ENCODE results near the gene GNAO1.

Gene GNAO1

DNA sequence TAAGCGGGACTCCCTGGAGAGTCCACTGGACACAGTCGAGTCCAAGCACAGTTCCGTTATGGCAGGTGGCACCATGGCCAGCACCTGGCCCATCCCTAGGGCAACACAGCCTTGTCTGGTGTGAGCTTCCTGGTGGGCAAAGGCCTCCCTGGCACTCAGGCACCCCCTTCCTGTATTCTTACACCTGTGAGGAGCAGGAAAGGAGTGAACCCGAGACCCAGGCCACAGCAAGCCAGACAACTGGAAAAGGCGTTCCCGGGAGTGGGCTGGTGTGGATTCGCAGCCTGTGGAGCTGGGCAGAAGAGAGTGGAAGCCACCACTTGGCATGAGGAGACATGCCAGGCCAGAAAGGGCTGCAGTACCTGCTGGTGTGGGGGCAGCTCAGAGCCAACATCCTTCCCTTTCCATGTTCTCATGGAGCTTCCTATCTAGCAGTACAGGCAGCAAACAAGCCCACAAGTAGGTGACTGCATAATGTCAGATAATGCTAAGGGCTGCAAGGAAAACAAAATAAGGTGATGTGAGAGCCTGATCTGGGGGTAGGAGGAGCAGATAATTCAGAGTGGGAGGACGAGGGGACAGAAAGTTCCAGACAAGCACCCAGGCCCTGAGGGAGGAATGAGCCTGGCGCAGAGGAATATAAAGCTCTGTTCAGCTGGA lies 87.0 kb downstream of the GNAO1 start:
- Histone ChIP-seq H3K4me3 (replicated peaks; ENCODE audit: insufficient read depth, low read length) (no peak overlapping the region), H3K27ac (replicated peaks) (no peak overlapping the region), H3K27me3 (ENCODE audit: insufficient read depth, poor library complexity, severe bottlenecking) (no peaks in the 10 kb centered on the region)
- no peak for TF ChIP-seq POLR2AphosphoS5 (IDR thresholded peaks at IDR 0.05; ENCODE audit: low read depth)
- TF ChIP-seq GABPA (IDR thresholded peaks at IDR 0.05; ENCODE audit: low read depth) = no peak
- TF ChIP-seq, protein P1, sequence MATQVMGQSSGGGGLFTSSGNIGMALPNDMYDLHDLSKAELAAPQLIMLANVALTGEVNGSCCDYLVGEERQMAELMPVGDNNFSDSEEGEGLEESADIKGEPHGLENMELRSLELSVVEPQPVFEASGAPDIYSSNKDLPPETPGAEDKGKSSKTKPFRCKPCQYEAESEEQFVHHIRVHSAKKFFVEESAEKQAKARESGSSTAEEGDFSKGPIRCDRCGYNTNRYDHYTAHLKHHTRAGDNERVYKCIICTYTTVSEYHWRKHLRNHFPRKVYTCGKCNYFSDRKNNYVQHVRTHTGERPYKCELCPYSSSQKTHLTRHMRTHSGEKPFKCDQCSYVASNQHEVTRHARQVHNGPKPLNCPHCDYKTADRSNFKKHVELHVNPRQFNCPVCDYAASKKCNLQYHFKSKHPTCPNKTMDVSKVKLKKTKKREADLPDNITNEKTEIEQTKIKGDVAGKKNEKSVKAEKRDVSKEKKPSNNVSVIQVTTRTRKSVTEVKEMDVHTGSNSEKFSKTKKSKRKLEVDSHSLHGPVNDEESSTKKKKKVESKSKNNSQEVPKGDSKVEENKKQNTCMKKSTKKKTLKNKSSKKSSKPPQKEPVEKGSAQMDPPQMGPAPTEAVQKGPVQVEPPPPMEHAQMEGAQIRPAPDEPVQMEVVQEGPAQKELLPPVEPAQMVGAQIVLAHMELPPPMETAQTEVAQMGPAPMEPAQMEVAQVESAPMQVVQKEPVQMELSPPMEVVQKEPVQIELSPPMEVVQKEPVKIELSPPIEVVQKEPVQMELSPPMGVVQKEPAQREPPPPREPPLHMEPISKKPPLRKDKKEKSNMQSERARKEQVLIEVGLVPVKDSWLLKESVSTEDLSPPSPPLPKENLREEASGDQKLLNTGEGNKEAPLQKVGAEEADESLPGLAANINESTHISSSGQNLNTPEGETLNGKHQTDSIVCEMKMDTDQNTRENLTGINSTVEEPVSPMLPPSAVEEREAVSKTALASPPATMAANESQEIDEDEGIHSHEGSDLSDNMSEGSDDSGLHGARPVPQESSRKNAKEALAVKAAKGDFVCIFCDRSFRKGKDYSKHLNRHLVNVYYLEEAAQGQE (IDR thresholded peaks at IDR 0.05; ENCODE audit: insufficient replicate concordance, low read depth) = no peak
- TF ChIP-seq, protein P2, sequence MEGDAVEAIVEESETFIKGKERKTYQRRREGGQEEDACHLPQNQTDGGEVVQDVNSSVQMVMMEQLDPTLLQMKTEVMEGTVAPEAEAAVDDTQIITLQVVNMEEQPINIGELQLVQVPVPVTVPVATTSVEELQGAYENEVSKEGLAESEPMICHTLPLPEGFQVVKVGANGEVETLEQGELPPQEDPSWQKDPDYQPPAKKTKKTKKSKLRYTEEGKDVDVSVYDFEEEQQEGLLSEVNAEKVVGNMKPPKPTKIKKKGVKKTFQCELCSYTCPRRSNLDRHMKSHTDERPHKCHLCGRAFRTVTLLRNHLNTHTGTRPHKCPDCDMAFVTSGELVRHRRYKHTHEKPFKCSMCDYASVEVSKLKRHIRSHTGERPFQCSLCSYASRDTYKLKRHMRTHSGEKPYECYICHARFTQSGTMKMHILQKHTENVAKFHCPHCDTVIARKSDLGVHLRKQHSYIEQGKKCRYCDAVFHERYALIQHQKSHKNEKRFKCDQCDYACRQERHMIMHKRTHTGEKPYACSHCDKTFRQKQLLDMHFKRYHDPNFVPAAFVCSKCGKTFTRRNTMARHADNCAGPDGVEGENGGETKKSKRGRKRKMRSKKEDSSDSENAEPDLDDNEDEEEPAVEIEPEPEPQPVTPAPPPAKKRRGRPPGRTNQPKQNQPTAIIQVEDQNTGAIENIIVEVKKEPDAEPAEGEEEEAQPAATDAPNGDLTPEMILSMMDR (IDR thresholded peaks at IDR 0.05; ENCODE audit: insufficient read depth, low read length) = no peak
- TF ChIP-seq SPI1 (IDR thresholded peaks at IDR 0.05; ENCODE audit: borderline replicate concordance, low read depth) = no peak
- DNase-seq (ENCODE audit: low read depth in 1 of 2, low spot score in 1 of 2) = no peak

DNA sequence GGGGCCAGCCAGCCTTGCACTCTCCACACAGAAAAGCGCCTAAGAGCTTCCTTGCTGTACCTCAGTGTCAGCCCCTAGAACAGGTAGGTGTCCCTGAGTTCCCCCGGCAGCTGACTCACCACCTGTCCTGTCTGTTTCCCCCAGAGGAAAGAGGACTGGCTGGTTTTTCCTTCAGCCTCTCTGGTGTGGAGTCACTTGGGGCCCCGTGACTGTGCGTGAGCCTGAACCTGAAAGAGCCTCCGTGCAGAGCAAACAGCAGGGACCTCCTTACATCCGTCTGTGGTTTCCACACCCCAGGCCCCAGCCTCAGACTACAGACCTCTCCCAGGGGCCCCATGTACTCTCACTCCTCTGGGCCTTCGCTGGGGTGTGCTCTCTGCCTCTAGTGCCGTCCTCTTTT lies 87.8 kb downstream of the GNAO1 start:
- Histone ChIP-seq H3K4me3 (replicated peaks; ENCODE audit: insufficient read depth, low read length) (no peak overlapping the region), H3K27ac (replicated peaks) (no peak overlapping the region), H3K27me3 (ENCODE audit: insufficient read depth, poor library complexity, severe bottlenecking) (no peaks in the 10 kb centered on the region)
- DNase-seq (ENCODE audit: low read depth in 1 of 2, low spot score in 1 of 2) = no peak
- TF ChIP-seq SPI1 (IDR thresholded peaks at IDR 0.05; ENCODE audit: borderline replicate concordance, low read depth) (no peak), GABPA (IDR thresholded peaks at IDR 0.05; ENCODE audit: low read depth) (no peak), POLR2AphosphoS5 (IDR thresholded peaks at IDR 0.05; ENCODE audit: low read depth) (no peak)
- TF ChIP-seq, protein P2 (IDR thresholded peaks at IDR 0.05; ENCODE audit: insufficient read depth, low read length) = no peak
- TF ChIP-seq, protein P1 (IDR thresholded peaks at IDR 0.05; ENCODE audit: insufficient replicate concordance, low read depth) = no peak

DNA sequence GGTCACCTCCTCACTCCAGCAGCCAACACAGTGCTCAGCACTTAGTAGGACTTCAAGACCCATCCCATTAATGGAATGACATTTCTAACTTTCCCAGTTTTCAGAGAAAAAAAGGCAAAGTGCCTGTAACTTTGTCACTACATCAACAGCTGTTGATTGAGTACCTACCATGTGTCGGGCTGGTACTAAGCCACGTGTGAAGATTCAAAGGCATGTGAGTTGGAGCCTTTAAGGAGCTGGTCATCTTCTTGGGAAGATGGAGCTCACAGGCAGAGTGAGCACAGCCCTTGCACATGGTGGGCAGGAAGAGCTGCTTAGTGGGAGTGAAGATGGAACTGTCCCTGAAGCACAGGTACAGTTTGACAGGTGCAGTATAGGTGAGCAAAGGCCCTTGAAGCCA lies 88.6 kb downstream of the GNAO1 start:
- no peak for DNase-seq (ENCODE audit: low read depth in 1 of 2, low spot score in 1 of 2)
- Histone ChIP-seq H3K27ac (replicated peaks) (no peak overlapping the region), H3K27me3 (ENCODE audit: insufficient read depth, poor library complexity, severe bottlenecking) (no peaks in the 10 kb centered on the region), H3K4me3 (replicated peaks; ENCODE audit: insufficient read depth, low read length) (no peak overlapping the region)
- TF ChIP-seq GABPA (IDR thresholded peaks at IDR 0.05; ENCODE audit: low read depth) = no peak
- TF ChIP-seq, protein P2 (IDR thresholded peaks at IDR 0.05; ENCODE audit: insufficient read depth, low read length) = no peak
- TF ChIP-seq, protein P1 (IDR thresholded peaks at IDR 0.05; ENCODE audit: insufficient replicate concordance, low read depth) = no peak
- TF ChIP-seq POLR2AphosphoS5 (IDR thresholded peaks at IDR 0.05; ENCODE audit: low read depth) = no peak
- TF ChIP-seq SPI1 (IDR thresholded peaks at IDR 0.05; ENCODE audit: borderline replicate concordance, low read depth) = no peak
